OCI-LY3 (cell line): ENCODE measurements around the gene UBE3B.

ENCODE experiments used
- CTCF ChIP-seq: fragments of 200-600, 300-600 bp; sonication (generic); IDR thresholded peaks from 2 replicates; pipeline ENCODE4 v1.5.1; 2014; ENCODE audit warnings: antibody characterized with exemption, low read length, low read depth
- EZH2phosphoT487 ChIP-seq: fragments of 200-600 bp; shearing (Covaris generic); IDR thresholded peaks from 2 replicates; pipeline ENCODE4 v1.6.1; 2018; ENCODE audit warnings: antibody characterized with exemption, mixed run types, low read depth

GRCh38 chr12:109476807-109477184, 638 bp upstream of the UBE3B start:
- TF ChIP-seq CTCF (no peak), EZH2phosphoT487 (no peak)
